ENCODE data around the gene GPRIN3.

- TF ChIP-seq EZH2 (IDR thresholded peaks at IDR 0.05; ENCODE audit: insufficient read depth, poor library complexity, severe bottlenecking) (no peak), EZH2phosphoT487 (IDR thresholded peaks at IDR 0.05; ENCODE audit: insufficient read depth, low read depth) (no peak)
Observed at GRCh38 chr4:89273741-89274141, 33.9 kb downstream of the GPRIN3 start.

All from GM23248 (cell line).